Fibroblast of upper back skin (primary cell): Measurements from ENCODE around the gene CTNNA2.

Source experiments
- DNase-seq: peaks from one replicate; pipeline ENCODE4 v3.0.0-alpha.2; 2013

CTNNA2 gene

DNA sequence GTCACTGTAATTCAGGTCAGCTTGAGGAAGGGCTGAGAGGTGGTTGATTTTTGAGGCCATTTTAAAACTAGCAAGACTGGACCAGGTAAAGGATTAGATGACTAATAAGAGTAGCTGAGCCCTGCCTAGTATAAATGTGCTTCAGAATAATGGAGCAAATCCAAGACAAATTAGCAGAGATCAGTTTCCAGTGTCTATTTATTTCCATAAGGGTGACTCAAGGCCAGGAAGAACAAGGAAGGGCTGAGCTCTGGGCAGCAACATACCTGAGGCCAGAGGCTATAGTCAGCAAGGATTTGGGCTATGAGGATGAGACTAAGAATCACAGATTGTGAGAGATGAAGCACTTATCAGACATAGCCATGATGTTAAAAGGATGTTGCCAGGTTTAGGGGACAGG lies 1130.7 kb downstream of the CTNNA2 start:
- DNase-seq, result no peak

- no peak for DNase-seq
Observed at GRCh38 chr2:80651435-80651834, 1138.6 kb downstream of the CTNNA2 start.

DNA sequence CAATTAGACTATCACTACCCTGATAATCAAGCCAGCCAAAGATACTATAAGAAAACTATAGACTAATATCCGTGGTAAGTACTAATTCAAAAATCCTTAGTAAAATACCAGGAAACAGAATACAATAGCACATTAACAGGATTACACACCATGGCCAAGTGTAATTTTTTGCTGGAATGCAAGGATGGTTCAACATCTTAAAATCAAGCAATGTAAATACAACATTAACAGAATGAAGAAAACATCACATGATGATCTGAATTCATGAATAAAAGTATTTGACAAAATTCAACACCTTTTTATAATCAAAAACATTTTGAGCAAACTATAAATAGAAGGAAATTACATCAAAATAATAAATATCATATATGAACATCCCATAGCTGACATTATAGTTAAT lies 1142.4 kb downstream of the CTNNA2 start:
- no peak for DNase-seq

DNA sequence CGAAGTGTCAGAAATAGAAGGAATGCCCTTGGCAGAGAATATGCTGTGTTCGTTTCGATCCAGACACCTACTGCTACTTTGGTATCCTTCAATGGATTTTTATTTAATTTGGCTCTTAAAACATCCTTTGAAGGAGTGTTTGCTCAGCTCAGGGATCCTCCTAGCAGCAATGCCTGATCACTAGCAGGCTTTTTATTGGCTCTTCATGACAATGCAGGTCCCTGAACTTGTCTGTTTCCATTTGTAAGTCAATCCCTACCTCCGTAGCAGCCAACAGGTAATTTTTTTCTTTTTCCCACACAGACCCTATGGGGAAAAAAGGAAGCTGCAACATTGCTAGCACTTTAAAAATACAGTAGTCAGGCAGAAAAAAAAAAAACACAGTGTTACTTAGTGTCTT lies 1157.9 kb downstream of the CTNNA2 start:
- no peak for DNase-seq

DNA sequence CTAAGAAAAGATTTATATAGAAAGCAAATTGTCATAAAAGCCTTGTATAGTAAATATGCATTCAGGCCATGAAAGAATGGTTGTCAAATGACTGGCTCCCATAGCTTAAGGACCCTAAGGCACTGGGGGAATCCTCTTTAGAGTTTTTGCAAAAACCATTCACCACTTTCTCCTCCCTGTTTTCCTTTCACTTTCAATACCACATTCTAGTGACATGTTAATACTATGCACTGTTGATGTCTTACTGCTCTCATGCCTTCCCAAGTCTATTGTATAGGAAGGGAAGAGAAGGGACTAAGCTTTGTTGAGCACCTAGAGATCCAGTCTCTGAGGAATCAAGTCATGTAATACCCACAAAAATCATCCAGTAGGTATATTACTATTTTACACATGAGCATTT lies 1174.7 kb downstream of the CTNNA2 start:
- no peak for DNase-seq

- no peak for DNase-seq
Observed at GRCh38 chr2:80689106-80689505, 1176.3 kb downstream of the CTNNA2 start.
